H1 (cell line): ENCODE results near the gene CRCP.

Experiments used
- CBX5 ChIP-seq: fragments of 300-800, 300-1000 bp; sonication (generic); IDR thresholded peaks from 2 replicates; pipeline ENCODE4 v1.7.1; 2016; ENCODE audit warnings: antibody characterized with exemption, low read length, low read depth
- NANOG ChIP-seq: IDR thresholded peaks from 2 replicates; pipeline ENCODE4 v1.6.1; 2011; ENCODE audit warnings: low read length, low read depth, mild to moderate bottlenecking, inconsistent platforms; ENCODE audit not compliant: insufficient read depth, poor library complexity, severe bottlenecking
- POLR2A ChIP-seq, 2 experiments: IDR thresholded peaks; 1 replicate in 1 of 2; 2 replicates in 1 of 2; pipeline ENCODE4 v1.6.1; 2011; ENCODE audit warnings: low read depth in 2 of 2, low read length in 2 of 2, mild to moderate bottlenecking in 2 of 2; ENCODE audit errors: control extremely low read depth in 1 of 2
- POLR2AphosphoS5 ChIP-seq: IDR thresholded peaks from 2 replicates; pipeline ENCODE4 v1.6.1; 2011; ENCODE audit warnings: low read depth, low read length
- RAD21 ChIP-seq, 2 experiments: IDR thresholded peaks in 1 of 2; conservative IDR thresholded peaks in 1 of 2; 2 replicates each; pipeline ENCODE4 v1.6.1; 2011; ENCODE audit warnings: low read depth in 2 of 2, low read length in 2 of 2, improper control_type of control experiment in 1 of 2, inconsistent platforms in 1 of 2, mild to moderate bottlenecking in 1 of 2, moderate library complexity in 1 of 2
- SIN3A ChIP-seq, 2 experiments: IDR thresholded peaks in 1 of 2; conservative IDR thresholded peaks in 1 of 2; 2 replicates each; pipeline ENCODE4 v1.6.1; 2011 to 2012; ENCODE audit warnings: low read length in 2 of 2, improper control_type of control experiment in 1 of 2, low read depth in 1 of 2, mild to moderate bottlenecking in 1 of 2
- ZNF274 ChIP-seq: IDR thresholded peaks from 2 replicates; pipeline ENCODE4 v1.7.0; 2012; ENCODE audit warnings: low read length, borderline replicate concordance; ENCODE audit errors: extremely low read depth
- TF ChIP-seq, protein P1 (sequence below): IDR thresholded peaks from 2 replicates; pipeline ENCODE4 v1.6.1; 2012; ENCODE audit warnings: inconsistent platforms
- TF ChIP-seq, protein P2 (sequence below), 3 experiments: IDR thresholded peaks; 1 replicate in 2 of 3; 2 replicates in 1 of 3; pipeline versions ENCODE4 v1.5.1 to v1.6.1; 2011; ENCODE audit warnings: low read length in 3 of 3, mild to moderate bottlenecking in 3 of 3, inconsistent platforms in 2 of 3, low read depth in 1 of 3, moderate library complexity in 1 of 3; ENCODE audit not compliant: insufficient read depth in 1 of 3; ENCODE audit errors: control extremely low read depth in 1 of 3

DNA sequence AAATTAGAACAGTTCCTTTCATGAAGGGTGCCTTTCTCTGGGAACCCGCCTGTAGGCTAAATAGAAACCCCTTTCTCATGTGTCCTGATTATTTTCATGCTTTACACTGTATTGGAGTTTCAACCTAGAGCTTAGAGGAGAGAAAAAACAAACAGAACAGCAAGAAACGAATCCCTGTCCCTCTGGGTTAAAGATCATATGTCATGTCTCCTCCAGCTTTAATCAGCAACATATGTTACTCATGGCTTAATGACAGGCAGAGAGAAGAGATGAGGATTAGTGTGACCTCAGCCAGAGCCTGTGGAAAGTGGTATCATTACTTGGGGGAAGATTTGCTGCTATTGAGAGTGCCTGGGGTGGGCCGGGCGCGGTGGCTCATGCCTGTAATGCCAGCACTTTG lies 32.1 kb downstream of the CRCP start:
- no peak for TF ChIP-seq POLR2AphosphoS5
- TF ChIP-seq, protein P1, sequence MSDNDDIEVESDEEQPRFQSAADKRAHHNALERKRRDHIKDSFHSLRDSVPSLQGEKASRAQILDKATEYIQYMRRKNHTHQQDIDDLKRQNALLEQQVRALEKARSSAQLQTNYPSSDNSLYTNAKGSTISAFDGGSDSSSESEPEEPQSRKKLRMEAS, result no peak
- no peak for TF ChIP-seq RAD21 (IDR thresholded peaks at IDR 0.05 in 1 of 2, conservative IDR thresholded peaks at IDR 0.05 in 1 of 2; ENCODE audit: low read depth in 2 of 2, low read length in 2 of 2)
- TF ChIP-seq, protein P2, sequence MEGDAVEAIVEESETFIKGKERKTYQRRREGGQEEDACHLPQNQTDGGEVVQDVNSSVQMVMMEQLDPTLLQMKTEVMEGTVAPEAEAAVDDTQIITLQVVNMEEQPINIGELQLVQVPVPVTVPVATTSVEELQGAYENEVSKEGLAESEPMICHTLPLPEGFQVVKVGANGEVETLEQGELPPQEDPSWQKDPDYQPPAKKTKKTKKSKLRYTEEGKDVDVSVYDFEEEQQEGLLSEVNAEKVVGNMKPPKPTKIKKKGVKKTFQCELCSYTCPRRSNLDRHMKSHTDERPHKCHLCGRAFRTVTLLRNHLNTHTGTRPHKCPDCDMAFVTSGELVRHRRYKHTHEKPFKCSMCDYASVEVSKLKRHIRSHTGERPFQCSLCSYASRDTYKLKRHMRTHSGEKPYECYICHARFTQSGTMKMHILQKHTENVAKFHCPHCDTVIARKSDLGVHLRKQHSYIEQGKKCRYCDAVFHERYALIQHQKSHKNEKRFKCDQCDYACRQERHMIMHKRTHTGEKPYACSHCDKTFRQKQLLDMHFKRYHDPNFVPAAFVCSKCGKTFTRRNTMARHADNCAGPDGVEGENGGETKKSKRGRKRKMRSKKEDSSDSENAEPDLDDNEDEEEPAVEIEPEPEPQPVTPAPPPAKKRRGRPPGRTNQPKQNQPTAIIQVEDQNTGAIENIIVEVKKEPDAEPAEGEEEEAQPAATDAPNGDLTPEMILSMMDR (IDR thresholded peaks at IDR 0.05; ENCODE audit: control extremely low read depth in 1 of 3, insufficient read depth in 1 of 3, low read depth in 1 of 3, low read length in 3 of 3), result no peak
- TF ChIP-seq NANOG, result no peak
- TF ChIP-seq POLR2A (IDR thresholded peaks at IDR 0.05; ENCODE audit: control extremely low read depth in 1 of 2, low read depth in 2 of 2, low read length in 2 of 2), result no peak
- no peak for TF ChIP-seq ZNF274
- no peak for TF ChIP-seq SIN3A (conservative IDR thresholded peaks at IDR 0.05 in 1 of 2, IDR thresholded peaks at IDR 0.05 in 1 of 2; ENCODE audit: low read depth in 1 of 2, low read length in 2 of 2)
- no peak for TF ChIP-seq CBX5
